Ascending aorta (tissue), 2 donors: ENCODE results near the gene NELFE. TPM values are rescaled to one million over a fixed set of nuclear protein-coding genes. Genes with fewer than 3 reads are reported as not detected.

Source experiments
- DNase-seq, 2 donors: peaks; one replicate each; pipeline ENCODE4 v3.0.0-alpha.2; 2019; ENCODE audit warnings: low spot score in 2 of 2
- H3K27ac ChIP-seq, 2 donors: fragments of 200-600 bp; sonication (generic); one replicate each; pipeline ENCODE4 v1.5.1; 2016 to 2017; ENCODE audit warnings: mild to moderate bottlenecking in 1 of 2
- H3K27me3 ChIP-seq: fragments of 200-600 bp; sonication (generic); one replicate; pipeline ENCODE4 v1.5.1; 2017
- H3K36me3 ChIP-seq, 2 donors: fragments of 200-600 bp; sonication (generic); one replicate each; pipeline ENCODE4 v1.5.1; 2016
- H3K4me1 ChIP-seq, 2 donors: fragments of 200-600 bp; sonication (generic); one replicate each; pipeline ENCODE4 v1.5.1; 2016 to 2017; ENCODE audit warnings: mild to moderate bottlenecking in 1 of 2
- H3K4me3 ChIP-seq, 2 donors: fragments of 200-600 bp; sonication (generic); one replicate each; pipeline ENCODE4 v1.5.1; 2016 to 2017; ENCODE audit warnings: mild to moderate bottlenecking in 1 of 2
- H3K9me3 ChIP-seq, 2 donors: fragments of 200-600 bp; sonication (generic); one replicate each; pipeline ENCODE4 v1.5.1; 2016
- CTCF ChIP-seq, 3 experiments: fragments of 200-600 bp in 2 of 3; fragments of 450-650 bp in 1 of 3; sonication (generic) in 2 of 3; IDR thresholded peaks; one replicate each; pipeline ENCODE4 v1.5.1; 2016 to 2019; ENCODE audit warnings: antibody characterized with exemption in 3 of 3, mild to moderate bottlenecking in 1 of 3, moderate library complexity in 1 of 3
- intact Hi-C: fragments of 100-400 bp; cut with DNase I; formaldehyde crosslinking; loops from one replicate; pipeline ENCODE4 v1.15.1; 2023
- total RNA-seq: library from RNA; depleted of rRNA; stranded (reverse); fragments of >200 nt; gene quantifications from one replicate; pipeline ENCODE4 v1.1.0, GENCODE V29; 2016

The NELFE gene
- total RNA-seq, 1 donor from 2014 or later: 208 TPM

- Histone ChIP-seq H3K4me1 (no peaks in the 10 kb centered on the region), H3K27ac (no peak overlapping the region), H3K4me3 (no peak overlapping the region), H3K9me3 (no peaks in the 10 kb centered on the region), H3K36me3 (no peaks in the 10 kb centered on the region), H3K27me3 (no peaks in the 10 kb centered on the region)
- no peak for DNase-seq
- TF ChIP-seq CTCF (IDR thresholded peaks at IDR 0.05): no peak
- intact Hi-C loops: no loop called here
These were observed 30.7 kb downstream of the NELFE start for GRCh38 chr6:31927863-31928671.

GRCh38 chr6:31927242-31927862, 31.4 kb downstream of the NELFE start, which contains the start of gene C2:
Gene C2 (plus strand): TSS chr6:31927717. CDS start chr6:31927753, 36 bp downstream.
- no peak within 1 kb of the TSS for H3K27ac ChIP-seq
- TF ChIP-seq CTCF (IDR thresholded peaks at IDR 0.05): no peak
- no peak within 1 kb of the TSS for H3K4me3 ChIP-seq
- H3K4me1 ChIP-seq: no peaks in the 10 kb centered on the region
- no peaks in the 10 kb centered on the region for H3K36me3 ChIP-seq
- DNase-seq: no peak
- no peaks in the 10 kb centered on the region for H3K27me3 ChIP-seq
- intact Hi-C loops: no loop called here
- H3K9me3 ChIP-seq: no peaks in the 10 kb centered on the region

GRCh38 chr6:31922942-31923341, 35.8 kb downstream of the NELFE start:
- Histone ChIP-seq H3K36me3 (no peaks in the 10 kb centered on the region), H3K4me1 (no peaks in the 10 kb centered on the region), H3K27me3 (no peaks in the 10 kb centered on the region), H3K9me3 (no peaks in the 10 kb centered on the region), H3K27ac (no peak overlapping the region), H3K4me3 (no peak overlapping the region)
- peak in 1 of 3 experiments; percentile 14 for TF ChIP-seq CTCF (IDR thresholded peaks at IDR 0.05)
- DNase-seq: no peak
- intact Hi-C loops: no loop called here

GRCh38 chr6:31920811-31921210, 38.0 kb downstream of the NELFE start:
- Histone ChIP-seq H3K4me3 (no peak overlapping the region), H3K36me3 (no peaks in the 10 kb centered on the region), H3K27me3 (no peaks in the 10 kb centered on the region), H3K4me1 (no peaks in the 10 kb centered on the region), H3K9me3 (no peaks in the 10 kb centered on the region), H3K27ac (no peak overlapping the region)
- TF ChIP-seq CTCF (IDR thresholded peaks at IDR 0.05): no peak
- no peak for DNase-seq
- intact Hi-C loops: no loop called here

GRCh38 chr6:31919624-31920303, 39.0 kb downstream of the NELFE start:
- no peak for DNase-seq
- H3K36me3 ChIP-seq: no peaks in the 10 kb centered on the region
- TF ChIP-seq CTCF (IDR thresholded peaks at IDR 0.05): no peak
- H3K27me3 ChIP-seq: no peaks in the 10 kb centered on the region
- no peaks in the 10 kb centered on the region for H3K4me1 ChIP-seq
- H3K4me3 ChIP-seq: no peak overlapping the region
- H3K9me3 ChIP-seq: no peaks in the 10 kb centered on the region
- intact Hi-C loops: no loop called here
- H3K27ac ChIP-seq: no peak overlapping the region
